Body of pancreas (tissue), 4 donors: ENCODE measurements around the gene HARBI1. TPM values are rescaled to one million over a fixed set of nuclear protein-coding genes. Genes with fewer than 3 reads are reported as not detected.

Source experiments
- ATAC-seq: fragments of 150-250 bp; one replicate; pipeline ENCODE4 v1.9.1; 2016
- DNase-seq, 4 donors: peaks; one replicate each; pipeline ENCODE4 v3.0.0-alpha.2; 2019
- H3K27ac ChIP-seq, 4 donors: fragments of 200-600 bp; sonication (generic); 1 replicate in 3 of 4; 2 replicates in 1 of 4; pipeline versions ENCODE4 v1.5.1 to v1.6.1; 2016 to 2019; ENCODE audit warnings: mild to moderate bottlenecking in 1 of 4, mixed read lengths in 1 of 4, moderate library complexity in 1 of 4
- H3K27me3 ChIP-seq, 2 donors: fragments of 200-600 bp; sonication (generic); one replicate each; pipeline ENCODE4 v1.6.0; 2016; ENCODE audit warnings: mild to moderate bottlenecking in 1 of 2
- H3K36me3 ChIP-seq, 2 donors: fragments of 200-600 bp; sonication (generic); replicated peaks in 1 of 2; 2 replicates each; pipeline ENCODE4 v1.5.1; 2016; ENCODE audit warnings: low read depth in 2 of 2; ENCODE audit not compliant: insufficient read depth in 1 of 2
- H3K4me1 ChIP-seq: fragments of 200-600 bp; sonication (generic); one replicate; pipeline ENCODE4 v1.6.0; 2016
- H3K4me3 ChIP-seq, 2 donors: fragments of 200-600 bp; sonication (generic); 1 replicate in 1 of 2; 2 replicates in 1 of 2; pipeline ENCODE4 v1.5.1; 2016 to 2019
- H3K9me3 ChIP-seq, 3 donors: fragments of 200-600 bp; sonication (generic); 1 replicate in 2 of 3; 2 replicates in 1 of 3; pipeline ENCODE4 v1.5.1; 2016
- POLR2A ChIP-seq, 3 donors: fragments of 450-650 bp; IDR thresholded peaks; one replicate each; pipeline ENCODE4 v1.6.1; 2016; ENCODE audit warnings: antibody characterized with exemption in 3 of 3, mild to moderate bottlenecking in 2 of 3
- WGBS, 2 donors: methylation state at CpG; one replicate each; pipeline ENCODE4 v1.1.5; 2017; 5-methylcytosine and 5-hydroxymethylcytosine counted together
- intact Hi-C: fragments of 100-400 bp; cut with DNase I; formaldehyde crosslinking; loops from one replicate; pipeline ENCODE4 v1.15.1; 2023
- total RNA-seq, 2 donors: library from RNA; depleted of rRNA; stranded (reverse); fragments of >200 nt; gene quantifications; one replicate each; pipeline ENCODE4 v1.1.0, GENCODE V29; 2016
- TF ChIP-seq, protein P1 (sequence below), 7 experiments: fragments of 450-650 bp in 4 of 7; fragments of 200-600 bp in 3 of 7; sonication (generic) in 3 of 7; IDR thresholded peaks; one replicate each; pipeline ENCODE4 v1.5.1; 2016 to 2019; ENCODE audit warnings: antibody characterized with exemption in 7 of 7

HARBI1 gene
- total RNA-seq, 2 donors from 2014 or later, result 2.0 to 2.6 TPM

- peaks cover 11% of the 10 kb centered on the region for H3K4me1 ChIP-seq
- ATAC-seq (no peak), DNase-seq (no peak)
- H3K27ac ChIP-seq, result no peak overlapping the region
- whole genome bisulfite sequencing, 2 donors, result 73 to 89% methylated on average over 6 of the region's 6 CpGs
- no peaks in the 10 kb centered on the region for H3K36me3 ChIP-seq
- TF ChIP-seq, protein P1, sequence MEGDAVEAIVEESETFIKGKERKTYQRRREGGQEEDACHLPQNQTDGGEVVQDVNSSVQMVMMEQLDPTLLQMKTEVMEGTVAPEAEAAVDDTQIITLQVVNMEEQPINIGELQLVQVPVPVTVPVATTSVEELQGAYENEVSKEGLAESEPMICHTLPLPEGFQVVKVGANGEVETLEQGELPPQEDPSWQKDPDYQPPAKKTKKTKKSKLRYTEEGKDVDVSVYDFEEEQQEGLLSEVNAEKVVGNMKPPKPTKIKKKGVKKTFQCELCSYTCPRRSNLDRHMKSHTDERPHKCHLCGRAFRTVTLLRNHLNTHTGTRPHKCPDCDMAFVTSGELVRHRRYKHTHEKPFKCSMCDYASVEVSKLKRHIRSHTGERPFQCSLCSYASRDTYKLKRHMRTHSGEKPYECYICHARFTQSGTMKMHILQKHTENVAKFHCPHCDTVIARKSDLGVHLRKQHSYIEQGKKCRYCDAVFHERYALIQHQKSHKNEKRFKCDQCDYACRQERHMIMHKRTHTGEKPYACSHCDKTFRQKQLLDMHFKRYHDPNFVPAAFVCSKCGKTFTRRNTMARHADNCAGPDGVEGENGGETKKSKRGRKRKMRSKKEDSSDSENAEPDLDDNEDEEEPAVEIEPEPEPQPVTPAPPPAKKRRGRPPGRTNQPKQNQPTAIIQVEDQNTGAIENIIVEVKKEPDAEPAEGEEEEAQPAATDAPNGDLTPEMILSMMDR (IDR thresholded peaks at IDR 0.05), result no peak
- TF ChIP-seq POLR2A (IDR thresholded peaks at IDR 0.05), result no peak
- intact Hi-C loops, result no loop called here
- no peaks in the 10 kb centered on the region for H3K9me3 ChIP-seq
- no peaks in the 10 kb centered on the region for H3K27me3 ChIP-seq
- H3K4me3 ChIP-seq, result no peak overlapping the region
These were observed 19.3 kb downstream of the HARBI1 start for GRCh38 chr11:46597609-46598219.

GRCh38 chr11:46597155-46597554, 19.9 kb downstream of the HARBI1 start:
- DNase-seq (peak in 1 of 4 donors; percentile 25), ATAC-seq (no peak)
- Histone ChIP-seq H3K4me1 (peaks cover 16% of the 10 kb centered on the region), H3K4me3 (no peak overlapping the region), H3K27ac (no peak overlapping the region), H3K36me3 (no peaks in the 10 kb centered on the region), H3K27me3 (no peaks in the 10 kb centered on the region), H3K9me3 (no peaks in the 10 kb centered on the region)
- TF ChIP-seq, protein P1 (IDR thresholded peaks at IDR 0.05), result no peak
- no peak for TF ChIP-seq POLR2A (IDR thresholded peaks at IDR 0.05)
- WGBS, 2 donors, result 35 to 45% methylated on average over 1 of the region's 1 CpG
- intact Hi-C loops, result no loop called here

GRCh38 chr11:46594785-46595184, 22.2 kb downstream of the HARBI1 start:
- DNase-seq (no peak), ATAC-seq (no peak)
- Histone ChIP-seq H3K36me3 (no peaks in the 10 kb centered on the region), H3K4me1 (peaks cover 34% of the 10 kb centered on the region), H3K9me3 (no peaks in the 10 kb centered on the region), H3K27ac (peak overlapping the region in 1 of 4 donors; percentile 72), H3K4me3 (no peak overlapping the region), H3K27me3 (no peaks in the 10 kb centered on the region)
- no peak for TF ChIP-seq POLR2A (IDR thresholded peaks at IDR 0.05)
- TF ChIP-seq, protein P1 (IDR thresholded peaks at IDR 0.05), result no peak
- intact Hi-C loops, result no loop called here
- WGBS, 2 donors, result 92 to 93% methylated on average over 10 of the region's 10 CpGs

DNA sequence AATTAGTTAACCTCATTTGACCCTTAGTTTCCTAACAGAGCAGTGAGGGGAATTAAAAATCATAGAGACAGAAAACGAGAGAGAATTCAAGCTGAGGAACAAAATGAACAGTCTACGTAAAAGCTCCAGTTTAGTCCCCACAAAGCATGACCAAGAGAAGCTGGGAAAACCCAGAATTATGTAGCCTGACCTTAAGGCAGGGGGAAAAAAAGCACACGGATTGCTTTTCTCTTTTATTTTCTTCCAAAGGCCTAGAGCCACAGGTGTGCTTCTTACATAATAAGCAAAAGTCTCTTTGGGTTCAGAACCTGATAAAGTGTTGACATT, 22.7 kb downstream of the HARBI1 start:
- H3K4me3 ChIP-seq, result peak overlapping the region in 1 of 2 donors; percentile 85
- 34 to 41% methylated on average over 3 of the region's 3 CpGs for WGBS, 2 donors
- no peaks in the 10 kb centered on the region for H3K27me3 ChIP-seq
- TF ChIP-seq, protein P1 (IDR thresholded peaks at IDR 0.05), result no peak
- TF ChIP-seq POLR2A (IDR thresholded peaks at IDR 0.05), result no peak
- H3K36me3 ChIP-seq, result no peaks in the 10 kb centered on the region
- no peak for ATAC-seq
- H3K9me3 ChIP-seq, result no peaks in the 10 kb centered on the region
- H3K27ac ChIP-seq, result peak overlapping the region; percentile 55 to 80 (median 72)
- DNase-seq, result no peak
- H3K4me1 ChIP-seq, result peaks cover 34% of the 10 kb centered on the region
- intact Hi-C loops, result no loop called here
